NCI-H1436 treated with DMSO at 0.1 percent for 48 hours (cell line): ENCODE data around the gene MRNIP.
"Not testable (repeated sequence)": the region's sequence is repeated elsewhere in the genome, so short reads cannot be mapped to it uniquely, and the experiment has no call there.

Source experiments
- DNase-seq: peaks from one replicate; lab custom pipeline; 2025; lab: John Stamatoyannopoulos, UW

The MRNIP gene

GRCh38 chr5:179792612-179793467 lies 65.8 kb downstream of the MRNIP start:
- DNase-seq, result no peak

- DNase-seq, result no peak
Observed at GRCh38 chr5:179791881-179792611, 66.6 kb downstream of the MRNIP start.

- DNase-seq, result not testable (repeated sequence)
Observed at GRCh38 chr5:179789278-179789677, 69.3 kb downstream of the MRNIP start.

DNA sequence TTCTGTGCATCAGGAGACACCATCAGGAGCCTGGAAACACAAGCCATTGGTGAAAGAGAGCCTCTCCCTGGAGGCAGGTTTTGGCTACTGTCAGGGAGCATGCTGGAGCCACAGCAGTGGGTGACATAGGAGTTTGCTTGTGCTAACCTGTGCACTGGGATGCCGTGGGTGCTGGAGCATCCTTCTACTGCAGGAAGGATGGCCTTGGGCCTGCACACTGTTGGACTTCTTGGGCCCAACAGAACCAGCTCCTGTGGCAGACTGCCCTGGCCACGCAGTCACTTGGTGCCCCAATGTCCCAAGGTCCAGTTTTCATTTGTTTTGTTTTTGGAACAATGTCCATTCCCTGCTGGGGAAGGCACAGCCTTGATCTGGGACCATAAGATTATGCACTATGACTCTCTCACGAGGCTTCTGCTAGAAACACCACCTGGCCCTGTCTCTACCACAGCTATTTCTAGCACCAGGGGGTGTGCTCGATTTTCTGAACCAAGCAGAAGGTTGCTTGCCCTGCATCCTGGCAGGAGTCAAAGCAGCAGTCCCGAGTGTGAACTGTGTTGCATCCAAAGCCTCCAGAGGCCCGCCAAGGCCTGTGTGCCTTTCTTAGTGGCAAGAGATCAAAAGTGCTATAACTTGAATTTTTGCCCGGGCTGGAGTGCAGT lies 70.3 kb downstream of the MRNIP start:
- DNase-seq, result no peak
